ENCODE data around the gene DYSF.
"Not testable (repeated sequence)": the region's sequence is repeated elsewhere in the genome, so short reads cannot be mapped to it uniquely, and the experiment has no call there.

The DYSF gene

DNA sequence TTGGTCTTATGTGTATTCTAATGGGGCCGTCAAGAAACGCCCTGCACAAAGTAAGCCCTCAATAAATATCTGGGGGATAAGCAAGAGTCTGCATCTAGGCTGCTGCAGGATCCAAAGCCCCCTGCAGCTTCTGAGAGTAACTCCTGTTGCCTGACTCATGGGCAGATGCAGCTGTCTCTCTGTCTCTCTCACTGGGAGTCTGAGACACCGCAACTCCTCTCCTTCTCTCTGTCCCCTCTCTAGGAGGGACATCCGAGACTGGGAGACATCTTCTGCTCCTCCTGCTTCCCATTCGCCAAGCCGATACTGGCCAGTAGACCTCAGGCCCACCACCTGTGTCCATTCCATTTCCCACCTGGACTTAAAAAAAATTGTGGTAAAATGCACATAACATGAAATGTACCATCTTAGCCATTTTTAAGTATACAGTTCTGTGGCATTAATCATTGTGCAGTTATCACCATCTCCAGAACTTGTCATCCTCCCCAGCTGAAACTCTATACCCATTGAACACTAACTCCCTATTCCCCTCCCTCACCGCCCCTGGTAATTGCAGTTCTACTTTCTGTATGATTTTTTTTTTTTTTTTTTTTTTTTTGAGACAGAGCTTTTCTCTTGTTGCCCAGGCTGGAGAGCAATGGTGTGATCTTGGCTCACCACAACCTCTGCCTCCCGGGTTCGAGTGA lies 20.1 kb downstream of the DYSF start:
- DNase-seq = no peak

DNA sequence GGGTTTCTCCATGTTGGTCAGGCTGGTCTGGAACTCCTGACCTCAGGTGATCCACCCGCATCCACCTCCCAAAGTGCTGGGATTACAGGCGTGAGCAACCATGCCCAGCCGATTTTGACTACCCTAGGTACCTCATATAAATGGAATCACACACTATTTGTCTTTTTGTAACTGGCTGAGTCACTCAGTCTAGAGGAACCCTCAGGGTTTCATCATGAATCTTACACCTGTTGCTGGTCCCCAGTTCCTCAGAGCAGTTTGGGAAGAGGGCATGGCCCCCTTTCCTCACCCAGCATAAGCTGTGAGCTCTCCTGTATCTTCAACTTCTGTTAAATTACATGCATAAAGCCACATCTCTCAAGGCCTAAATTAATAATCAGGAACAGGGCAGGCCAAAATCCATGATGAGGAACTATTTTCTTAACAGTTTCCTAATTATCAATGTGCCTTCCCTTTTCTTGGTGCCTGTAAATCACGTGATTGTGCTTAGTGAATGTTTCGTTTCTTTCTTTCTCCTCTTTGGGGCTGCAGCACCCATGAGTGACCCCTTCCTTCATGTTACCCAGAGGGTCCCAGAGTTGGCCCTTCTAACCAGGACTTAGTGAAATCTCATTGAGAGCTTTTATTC lies 20.9 kb downstream of the DYSF start:
- no peak for DNase-seq

DNA sequence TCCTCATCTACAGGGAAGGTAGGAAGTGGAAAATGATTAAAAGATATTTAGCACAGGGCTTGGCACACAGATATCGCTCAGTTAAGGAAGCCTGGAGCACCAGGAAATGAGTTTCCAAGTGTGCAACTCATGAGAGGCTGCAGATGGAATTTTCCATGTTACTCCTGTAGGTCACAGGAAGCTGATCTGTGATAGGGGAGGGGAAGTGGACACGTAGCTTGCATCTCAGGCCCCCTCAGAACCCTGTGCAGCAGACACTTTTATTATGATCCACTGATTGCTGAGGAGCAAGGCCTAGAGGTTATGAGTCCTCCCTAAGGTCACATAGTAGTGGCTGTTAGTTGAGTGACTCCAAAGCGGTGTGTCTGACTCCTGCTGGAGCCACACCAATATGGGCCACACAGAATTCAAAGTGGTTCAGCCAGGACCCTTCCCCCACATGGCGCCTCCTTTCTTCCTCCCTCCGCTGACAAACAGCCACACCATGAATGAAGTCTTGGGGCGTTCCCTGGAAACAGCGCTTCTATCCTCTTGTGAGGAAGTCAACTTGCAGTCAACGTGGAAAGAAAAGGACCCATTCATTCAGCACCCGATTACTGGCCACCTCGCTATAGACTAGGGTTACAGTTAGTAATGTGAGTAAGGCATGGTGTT lies 21.5 kb downstream of the DYSF start:
- no peak for DNase-seq

DNA sequence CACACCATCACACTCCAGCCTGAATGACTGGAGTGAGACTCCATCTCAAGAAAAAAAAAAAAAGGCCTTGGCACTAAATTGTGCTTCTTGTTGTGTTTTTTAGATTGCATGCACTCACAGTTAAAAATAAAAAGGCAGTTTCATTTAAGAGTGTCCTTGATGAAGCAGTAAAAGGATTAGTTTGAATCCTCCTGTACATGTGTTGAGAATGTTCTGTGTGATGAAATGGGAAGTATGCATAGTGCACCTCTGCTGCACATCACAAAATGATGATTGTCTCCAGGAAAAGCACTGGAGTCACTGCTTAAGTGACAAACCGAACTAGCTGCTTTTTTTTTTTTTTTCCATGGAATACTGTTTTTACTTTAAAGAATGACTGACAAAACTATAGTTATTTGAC lies 23.1 kb downstream of the DYSF start:
- no peak for DNase-seq

DNA sequence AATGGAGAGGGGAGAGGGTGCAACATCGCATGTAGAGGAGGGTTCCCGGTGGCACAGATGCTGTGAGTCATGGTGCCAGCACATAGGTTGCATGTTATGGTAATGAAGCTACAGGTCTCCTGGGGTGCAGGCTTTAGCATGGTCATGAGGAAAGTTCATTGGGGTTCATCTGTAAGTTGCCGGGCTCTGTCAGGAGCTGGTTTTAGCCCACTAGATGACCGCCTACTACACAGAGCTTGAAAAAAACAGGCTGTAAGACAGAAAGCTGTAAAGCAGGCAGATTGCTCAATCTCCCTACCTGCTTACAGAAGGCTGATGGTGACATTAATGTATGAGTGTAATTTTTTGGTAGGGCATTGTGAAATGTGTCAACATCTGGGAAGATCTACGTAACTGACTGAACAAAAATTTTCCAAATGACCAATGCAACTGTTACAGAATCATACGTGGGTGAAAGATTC lies 23.9 kb downstream of the DYSF start:
- DNase-seq = no peak

DNA sequence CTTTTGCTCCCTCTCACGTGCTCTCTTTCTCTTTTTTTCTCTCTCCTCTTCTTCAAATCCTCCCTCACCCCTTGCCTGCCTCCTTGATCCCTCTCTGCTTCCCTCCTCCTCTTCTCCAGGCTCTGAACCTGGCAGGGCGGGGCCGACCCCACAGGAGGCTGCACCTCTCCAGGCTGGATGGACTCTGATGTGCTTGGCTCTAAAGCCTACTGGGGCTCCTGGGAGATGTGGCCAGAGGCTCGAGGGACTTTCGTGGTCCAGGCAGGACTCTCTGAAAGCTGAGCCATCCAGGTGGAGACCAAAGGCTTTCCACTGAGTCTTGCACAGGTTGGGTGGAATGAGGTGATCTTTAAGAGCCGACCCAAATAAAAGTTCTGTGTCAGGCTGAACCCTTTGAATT lies 25.4 kb downstream of the DYSF start:
- DNase-seq = no peak

DNA sequence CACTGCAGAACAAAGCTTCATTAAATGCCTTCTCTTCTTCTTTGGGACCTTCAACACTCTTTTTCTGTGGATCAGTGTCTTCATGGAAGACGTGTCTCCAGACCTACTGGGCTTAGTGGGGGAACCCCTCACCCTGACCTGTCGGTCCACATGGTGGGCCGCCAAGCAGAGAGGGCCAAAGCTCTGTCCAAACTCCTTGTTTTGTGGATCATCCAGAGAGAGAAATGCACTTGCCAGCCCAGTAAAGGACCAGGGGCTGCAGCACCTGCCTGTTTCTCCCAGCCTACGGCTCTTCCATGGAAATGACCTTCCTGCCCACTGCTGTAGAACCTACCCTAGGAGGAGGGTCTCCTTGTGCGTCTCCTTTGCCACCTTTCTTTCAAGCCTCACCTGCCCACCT lies 25.9 kb downstream of the DYSF start:
- no peak for DNase-seq

DNA sequence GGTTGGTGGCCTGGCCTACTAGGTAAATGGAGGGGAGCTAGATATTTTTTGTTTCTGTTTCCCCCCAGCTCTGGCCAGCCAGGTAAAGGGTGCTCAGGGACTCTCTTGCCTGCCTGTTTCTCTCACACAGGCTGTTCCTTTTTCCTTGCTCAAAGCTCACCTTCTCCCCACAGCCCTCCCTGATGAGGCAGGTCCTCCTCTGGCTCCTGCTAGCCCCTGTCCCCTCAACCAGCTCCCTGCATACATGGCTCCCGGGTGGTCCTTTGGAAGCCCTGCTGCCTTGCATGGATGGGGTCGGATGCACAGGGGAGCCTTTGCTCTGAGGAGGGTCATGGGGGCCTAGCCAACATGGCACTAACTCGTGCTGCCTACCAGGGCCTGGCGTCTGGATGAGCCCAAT lies 27.8 kb downstream of the DYSF start:
- DNase-seq = no peak

DNA sequence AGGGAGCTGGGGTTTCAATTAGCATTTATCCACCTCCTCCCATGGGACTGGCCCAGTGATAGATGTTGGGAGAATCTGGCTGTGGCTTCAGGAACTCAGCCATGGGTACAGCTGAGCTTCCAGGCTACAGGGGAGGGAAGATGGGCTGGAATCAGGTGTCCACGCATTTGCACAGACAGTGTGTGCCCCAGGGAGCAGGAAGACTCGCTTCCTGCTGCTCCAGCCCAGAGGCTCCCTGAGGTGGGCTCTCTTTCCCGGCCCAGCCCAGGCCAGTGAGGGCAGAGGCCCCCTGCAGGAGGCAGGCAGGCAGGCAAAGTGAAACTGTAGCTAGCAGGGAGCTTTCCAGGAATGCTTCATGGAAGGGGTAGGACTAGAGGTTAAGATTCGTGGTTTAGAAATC lies 28.7 kb downstream of the DYSF start:
- no peak for DNase-seq

DNA sequence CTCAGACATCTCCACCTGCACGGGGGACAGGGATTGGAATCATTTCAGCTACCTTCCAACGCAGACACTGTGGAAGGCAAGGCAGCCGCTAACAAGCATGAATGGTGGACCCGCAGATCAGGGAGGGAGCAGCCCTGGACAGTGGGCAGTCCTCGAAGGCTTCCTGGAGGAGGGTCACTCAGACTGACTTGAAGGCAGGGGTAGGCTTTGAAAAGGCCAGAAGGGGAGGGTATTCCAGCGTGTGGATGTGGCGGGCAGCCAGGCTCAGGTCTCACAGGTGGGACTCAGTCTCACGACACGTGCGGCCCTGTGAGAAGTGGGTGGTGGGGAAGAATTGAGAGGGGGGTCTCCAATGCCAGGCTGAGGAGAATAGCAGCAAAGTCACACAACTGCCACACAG lies 29.9 kb downstream of the DYSF start:
- DNase-seq = no peak

DNA sequence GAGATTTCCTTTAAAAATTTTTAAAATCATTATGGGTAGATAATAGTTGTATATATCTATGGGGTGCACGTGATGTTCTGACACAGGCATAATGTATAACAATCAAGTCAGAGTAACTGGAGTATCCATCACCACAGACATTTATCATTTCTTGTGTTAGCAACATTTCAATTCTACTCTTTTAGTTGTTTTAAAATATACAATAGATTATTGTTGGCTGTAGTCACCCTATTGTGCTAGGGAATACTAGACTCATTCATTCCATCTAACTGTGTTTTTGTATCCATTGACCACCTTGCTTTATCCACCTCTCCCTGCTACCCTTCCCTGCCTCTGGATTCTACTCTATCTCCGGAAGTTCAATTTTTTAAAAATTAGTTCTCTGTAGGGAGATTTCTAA lies 31.0 kb downstream of the DYSF start:
- no peak for DNase-seq

DNA sequence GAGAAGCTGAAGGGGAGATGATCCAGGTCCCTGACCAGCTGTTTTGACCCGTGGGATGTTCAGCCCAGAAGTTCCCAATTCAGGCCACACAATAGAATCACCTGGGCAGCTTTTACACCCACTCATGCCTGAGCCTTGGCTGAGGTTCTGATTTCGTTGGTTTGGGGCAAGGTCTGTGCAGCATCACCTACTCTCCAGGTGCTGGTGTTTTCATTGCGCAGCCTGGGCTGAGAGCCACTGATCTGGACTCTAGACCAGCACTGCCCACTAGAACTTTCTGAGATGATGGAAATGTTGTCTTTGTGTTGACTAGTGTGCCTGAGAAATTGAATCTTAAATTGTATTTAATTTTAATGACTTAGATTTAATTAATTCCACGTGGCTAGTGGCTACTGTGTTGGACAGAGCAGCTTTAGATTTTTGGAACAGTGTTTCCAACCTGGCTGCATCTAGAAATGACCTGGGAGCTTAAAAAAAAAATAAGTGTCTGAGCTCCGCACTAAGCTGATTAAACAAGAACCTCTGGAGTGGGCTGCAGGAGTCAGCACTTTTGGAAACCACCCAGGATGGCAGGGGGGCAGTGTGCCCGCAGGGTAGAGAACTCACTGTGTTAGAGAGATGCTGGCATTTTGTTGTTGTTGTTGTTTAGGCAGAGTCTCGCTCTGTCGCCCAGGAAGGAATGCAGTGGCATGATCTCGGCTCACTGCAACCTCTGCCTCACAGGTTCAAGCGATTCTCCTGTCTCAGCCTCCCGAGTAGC lies 33.7 kb downstream of the DYSF start:
- no peak for DNase-seq

DNA sequence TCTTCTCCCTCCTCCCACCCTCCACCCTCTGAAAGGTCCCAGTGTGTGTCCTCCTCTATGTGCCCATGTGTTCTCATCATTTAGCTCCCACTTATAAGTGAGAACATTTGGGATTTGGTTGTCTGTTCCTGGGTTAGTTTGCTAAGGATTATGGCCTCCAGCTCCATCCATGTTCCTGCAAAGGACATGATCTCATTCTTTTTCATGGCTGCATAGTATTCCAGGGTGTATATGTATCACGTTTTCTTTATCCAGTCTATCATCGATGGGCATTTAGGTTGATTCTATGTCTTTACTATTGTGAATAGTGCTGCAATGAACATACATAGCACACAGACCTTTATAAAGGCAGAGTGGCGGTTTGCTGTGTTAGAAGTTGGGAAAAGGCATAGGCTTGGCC lies 38.2 kb downstream of the DYSF start:
- DNase-seq = not testable (repeated sequence)

DNA sequence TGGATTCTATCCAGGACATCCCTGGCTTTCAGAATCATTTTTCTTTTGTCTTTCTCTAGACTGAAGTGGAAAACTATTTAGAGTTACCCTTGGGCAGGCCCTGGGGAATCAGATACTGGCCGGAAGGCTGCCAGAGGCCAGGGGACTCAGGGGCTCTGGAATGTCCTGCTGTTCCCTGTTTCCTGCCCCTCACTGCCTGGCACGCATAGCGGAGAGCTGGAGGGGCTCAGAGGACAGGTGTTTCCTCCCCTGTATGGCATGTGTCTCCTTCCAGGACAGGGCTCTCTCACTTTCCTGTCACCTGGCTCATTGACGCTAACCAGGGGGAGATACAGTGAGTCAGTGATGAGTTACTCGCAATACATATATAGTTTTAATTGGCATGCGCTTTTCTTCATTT lies 38.8 kb downstream of the DYSF start:
- no peak for DNase-seq

GRCh38 chr2:71494091-71494490 lies 40.7 kb downstream of the DYSF start:
- no peak for DNase-seq

DNA sequence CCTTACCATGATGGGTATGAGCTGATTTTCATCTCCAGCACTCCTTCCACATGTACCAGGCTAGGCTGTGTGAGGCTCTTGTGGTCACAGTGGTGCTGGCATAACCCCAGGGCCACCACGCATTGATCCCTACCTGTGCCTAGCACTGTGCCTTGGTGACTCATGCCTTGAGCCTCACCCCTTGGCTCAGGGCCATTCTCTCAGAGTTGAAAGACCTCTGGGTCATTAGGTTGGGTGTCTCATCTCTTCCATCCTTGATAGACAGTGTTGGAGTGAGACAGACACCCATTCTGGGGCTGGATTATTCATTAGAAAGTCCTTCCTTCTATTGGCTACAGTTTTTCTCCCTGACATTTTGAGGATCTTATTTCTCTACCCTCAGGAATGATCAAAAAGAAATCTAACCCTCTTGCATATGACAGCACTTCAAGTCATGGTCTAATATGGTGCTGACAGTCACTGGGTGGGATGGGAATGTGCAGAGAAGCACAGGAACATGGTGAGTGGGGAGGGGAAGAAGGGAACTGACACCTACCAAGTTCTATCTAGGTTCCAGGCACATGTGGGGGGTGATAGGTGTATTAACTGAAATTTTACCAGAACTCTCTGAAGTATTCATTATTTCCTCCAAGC lies 41.3 kb downstream of the DYSF start:
- no peak for DNase-seq

DNA sequence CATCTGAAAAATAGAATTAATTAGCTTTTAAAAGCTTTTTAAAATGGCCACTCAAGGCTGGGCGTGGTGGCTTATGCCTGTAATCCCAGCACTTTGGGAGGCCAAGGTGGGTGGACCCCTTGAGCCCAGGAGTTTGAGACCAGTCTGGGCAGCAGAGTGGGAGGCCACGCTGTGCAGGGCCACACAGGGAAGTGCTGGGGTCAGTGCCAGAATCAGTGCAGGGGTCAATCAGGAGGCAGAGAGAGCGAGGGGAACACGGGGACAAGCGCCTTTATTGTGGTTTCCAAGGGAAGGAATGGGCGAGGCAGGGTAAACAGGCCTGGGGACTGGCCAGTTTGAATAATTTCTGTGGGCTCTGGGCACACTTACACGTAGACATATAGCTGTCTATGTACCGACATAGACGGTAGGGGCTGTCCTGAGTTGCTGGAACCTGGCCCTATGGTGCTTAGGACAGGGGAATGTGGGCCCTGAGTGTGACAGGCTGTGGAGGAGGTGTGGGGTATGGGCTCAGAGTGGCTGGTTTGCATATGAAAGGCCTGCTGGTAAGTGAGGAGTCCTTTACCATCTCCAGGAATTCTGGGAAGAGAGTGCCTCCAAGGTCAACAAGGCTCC lies 42.9 kb downstream of the DYSF start:
- DNase-seq = no peak

- DNase-seq = no peak
These were observed 44.9 kb downstream of the DYSF start for GRCh38 chr2:71498261-71498701.

- DNase-seq = no peak
These were observed 46.3 kb downstream of the DYSF start for GRCh38 chr2:71499691-71500090.

DNA sequence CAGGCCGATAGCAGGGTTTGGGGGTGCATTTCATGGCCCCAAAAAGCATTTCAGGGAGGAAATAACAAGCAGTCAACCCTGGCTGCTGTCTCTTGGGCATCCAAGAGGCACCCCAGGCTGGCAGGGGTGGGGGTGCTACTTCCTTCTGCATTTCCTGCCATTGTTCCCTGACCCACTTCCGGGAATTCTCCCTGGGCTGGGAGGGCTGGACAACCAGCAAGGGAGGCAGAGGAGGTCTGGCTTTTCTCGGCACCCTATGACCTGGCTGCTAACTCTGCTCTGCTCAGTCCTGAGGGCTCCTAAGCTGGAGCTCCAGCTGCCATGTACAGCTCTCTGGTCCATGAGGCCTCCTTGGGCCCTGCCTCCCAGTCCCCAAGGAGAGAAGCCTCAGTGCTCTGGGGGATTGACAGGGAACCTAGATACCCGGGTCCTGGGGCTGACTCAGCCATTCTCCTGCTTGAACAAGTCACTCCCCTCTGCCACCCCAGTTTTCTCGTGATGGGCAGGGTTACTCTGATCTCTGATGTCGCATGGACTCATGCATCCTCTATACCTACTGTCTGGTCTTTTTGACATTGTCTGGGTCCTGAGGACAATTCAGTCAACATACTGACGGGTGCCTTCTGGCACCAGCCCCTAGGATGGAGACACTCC lies 47.2 kb downstream of the DYSF start:
- DNase-seq = no peak

DNA sequence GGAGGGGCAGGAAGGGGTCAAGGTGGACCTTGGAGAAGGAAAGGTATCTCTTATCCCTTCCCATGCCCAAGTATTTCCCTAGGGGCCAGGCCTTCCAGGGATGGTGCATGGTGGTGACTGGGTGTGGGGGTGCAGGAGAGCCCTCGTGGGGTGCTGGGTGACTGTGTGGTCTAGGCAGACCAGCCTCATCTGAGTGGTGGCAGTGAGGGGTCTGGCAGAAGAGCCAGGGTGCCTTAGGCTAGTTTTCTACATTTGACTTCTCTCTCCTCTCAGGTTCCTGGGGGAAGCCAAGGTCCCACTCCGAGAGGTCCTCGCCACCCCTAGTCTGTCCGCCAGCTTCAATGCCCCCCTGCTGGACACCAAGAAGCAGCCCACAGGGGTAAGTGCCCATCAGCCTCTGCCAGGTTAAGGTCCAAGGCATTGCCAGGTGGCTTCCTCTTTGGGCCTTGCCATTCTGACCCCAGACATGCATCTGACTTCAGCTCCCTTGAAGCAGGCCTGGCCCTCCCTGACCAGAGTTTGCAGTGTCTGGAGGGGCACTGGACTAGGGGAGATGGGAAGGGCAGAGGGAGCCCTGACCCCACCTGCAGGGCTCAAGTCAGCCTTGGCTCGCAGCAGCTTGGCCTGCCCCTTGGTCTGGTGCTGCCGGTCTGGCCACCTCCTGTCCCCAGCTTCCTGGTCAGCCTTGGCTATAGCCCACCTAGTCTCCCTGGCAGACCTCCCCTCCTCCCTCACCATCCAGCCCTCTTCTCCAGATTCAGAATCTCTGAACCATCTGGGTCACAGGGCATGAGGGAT lies 49.8 kb downstream of the DYSF start:
- no peak for DNase-seq
